GM19351 (cell line): Measurements from ENCODE around the gene CLDN10.
A peak's percentile ranks its signal among the peaks of the same experiment; 100 is the strongest.

Experiments used
- ATAC-seq: cut with Tn5 transposase; IDR thresholded peaks from one replicate; pipeline ENCODE4 v1.9.1; 2021; ENCODE audit warnings: mild to moderate bottlenecking, moderate library complexity; ENCODE audit not compliant: unreplicated experiment

The CLDN10 gene

DNA sequence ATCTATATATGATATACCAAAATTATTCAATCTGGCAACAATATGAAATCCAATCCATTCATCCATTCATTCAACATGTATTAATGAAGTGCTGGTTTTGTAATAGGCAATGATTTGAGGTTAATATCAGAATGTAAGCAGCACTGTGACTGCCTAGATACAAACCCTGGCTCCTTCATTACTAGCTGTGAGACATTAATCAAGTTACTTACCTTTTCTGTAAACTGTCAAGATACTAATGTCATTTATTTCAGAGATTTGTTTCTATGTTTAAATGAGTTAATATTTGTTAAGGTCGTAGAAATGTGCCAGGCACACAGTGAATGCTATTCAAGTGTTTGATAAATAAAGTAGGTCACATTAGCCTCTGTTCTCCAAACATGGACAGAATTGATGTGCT lies 40.9 kb downstream of the CLDN10 start:
- ATAC-seq, result no peak

DNA sequence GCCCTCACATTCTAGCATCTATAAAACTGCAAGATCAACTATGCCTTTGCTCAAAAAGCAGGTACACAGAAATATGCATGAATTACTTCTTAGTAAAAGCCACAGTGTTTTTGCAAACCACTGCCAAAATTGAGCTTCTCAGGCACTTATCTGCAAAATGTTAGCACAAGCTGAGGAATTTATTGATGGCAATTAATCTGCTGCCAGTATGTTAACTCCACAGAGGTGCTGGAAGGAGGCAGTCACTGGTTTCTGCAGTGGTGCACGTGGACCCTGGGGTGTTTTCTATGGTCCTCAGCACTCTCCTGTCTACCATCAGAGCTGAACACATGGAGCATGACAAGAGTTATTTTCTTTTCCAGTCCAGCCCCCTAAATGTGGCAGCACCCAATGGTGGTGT lies 44.2 kb downstream of the CLDN10 start:
- ATAC-seq, result no peak

GRCh38 chr13:95601216-95601615 lies 48.7 kb downstream of the CLDN10 start:
- ATAC-seq, result no peak

DNA sequence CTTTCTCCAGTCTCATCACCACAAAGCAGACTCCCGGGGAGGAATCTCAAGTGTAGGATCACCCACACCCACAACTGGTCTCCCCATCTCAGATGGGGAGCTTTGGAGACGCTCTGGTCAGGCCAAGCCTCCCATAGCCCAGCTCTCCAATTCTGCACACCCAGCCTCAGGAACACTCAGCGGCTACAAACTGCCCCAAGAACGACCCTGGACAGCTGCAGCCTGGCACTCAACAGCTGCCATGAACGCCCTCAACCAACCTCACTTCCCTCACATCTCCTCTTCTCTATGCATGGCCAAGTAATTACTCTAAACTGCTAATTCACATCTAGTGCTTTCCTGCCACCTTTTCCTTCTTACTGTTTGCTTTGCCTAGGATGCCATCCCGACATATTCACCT lies 49.4 kb downstream of the CLDN10 start:
- ATAC-seq, result no peak

- ATAC-seq, result no peak
Observed at GRCh38 chr13:95603887-95604555, 51.5 kb downstream of the CLDN10 start.

DNA sequence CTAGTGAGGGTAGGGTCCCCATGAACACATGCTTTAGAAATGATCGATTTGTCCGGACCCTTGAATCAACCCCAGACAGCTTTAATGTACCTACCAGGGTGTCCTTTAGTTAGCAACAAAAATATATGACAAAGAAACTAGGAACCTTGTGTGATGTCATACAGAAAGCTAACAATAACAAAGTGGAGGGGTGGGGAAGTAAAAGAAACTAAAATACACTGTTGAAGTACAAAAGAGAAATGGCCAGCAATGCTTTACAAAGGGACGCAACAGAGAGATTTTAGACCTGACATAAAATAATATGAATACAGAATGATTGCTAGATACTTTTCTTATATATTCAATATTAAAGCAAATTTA lies 52.0 kb downstream of the CLDN10 start:
- no peak for ATAC-seq

GRCh38 chr13:95605448-95606125 lies 53.1 kb downstream of the CLDN10 start:
- ATAC-seq, result no peak

GRCh38 chr13:95607366-95607765 lies 54.8 kb downstream of the CLDN10 start:
- no peak for ATAC-seq

GRCh38 chr13:95608640-95609323 lies 56.3 kb downstream of the CLDN10 start:
- no peak for ATAC-seq

- no peak for ATAC-seq
Observed at GRCh38 chr13:95614641-95615245, 62.2 kb downstream of the CLDN10 start.

DNA sequence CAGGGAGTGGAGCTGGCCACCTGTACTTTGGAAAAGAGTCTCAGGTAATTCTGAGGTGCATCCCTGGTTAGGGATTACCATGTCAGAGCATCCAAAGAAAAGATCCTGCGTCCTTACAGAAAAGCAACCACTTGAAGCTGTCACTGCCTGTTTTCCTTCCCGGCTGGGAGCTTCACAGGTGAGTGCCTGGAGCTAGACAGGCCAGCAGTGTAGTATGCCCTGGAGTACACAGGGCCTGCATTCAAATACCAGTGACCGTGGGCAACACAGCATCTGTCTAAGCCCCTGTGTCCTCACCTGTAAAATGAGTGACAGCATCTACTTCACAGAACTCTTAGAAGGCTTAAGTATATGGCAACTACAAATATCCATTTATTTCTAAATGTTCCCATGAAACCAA lies 63.0 kb downstream of the CLDN10 start:
- no peak for ATAC-seq

- no peak for ATAC-seq
Observed at GRCh38 chr13:95620030-95620824, 67.7 kb downstream of the CLDN10 start.

DNA sequence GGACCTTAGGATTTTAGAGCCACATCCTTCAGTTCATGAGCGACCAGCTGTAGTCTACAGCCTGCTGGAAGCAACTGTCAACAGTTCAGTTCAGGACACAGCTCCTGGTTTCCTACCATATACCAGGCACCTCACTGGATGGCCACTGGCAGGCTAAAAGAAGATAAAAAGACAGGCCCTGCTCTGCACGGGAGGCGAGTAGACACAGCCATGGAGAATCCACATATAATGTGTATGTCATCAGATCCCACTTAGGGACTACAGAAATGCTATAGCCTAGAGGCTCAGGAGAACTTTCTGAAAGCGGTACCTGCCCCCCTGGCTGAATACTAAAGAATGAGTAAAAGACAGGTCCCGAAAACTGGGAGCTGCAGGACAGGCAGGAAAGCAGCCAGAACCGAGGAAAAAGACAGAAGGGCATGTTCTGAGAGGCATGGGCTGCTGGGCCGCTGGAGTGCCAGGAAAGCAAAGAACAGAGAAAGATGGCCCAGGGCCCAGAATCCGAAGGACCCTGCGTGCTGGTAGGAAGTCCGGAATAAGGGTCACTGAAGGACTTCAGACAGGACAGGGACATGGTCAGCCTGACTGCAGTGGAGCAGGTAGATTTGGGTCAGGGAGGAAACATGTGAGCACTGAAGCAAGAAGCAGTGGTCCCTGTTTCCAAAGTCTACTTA lies 68.4 kb downstream of the CLDN10 start:
- ATAC-seq, result no peak

- no peak for ATAC-seq
Observed at GRCh38 chr13:95623141-95623540, 70.6 kb downstream of the CLDN10 start.

GRCh38 chr13:95624020-95624419 lies 71.5 kb downstream of the CLDN10 start:
- peak; percentile 83 for ATAC-seq

DNA sequence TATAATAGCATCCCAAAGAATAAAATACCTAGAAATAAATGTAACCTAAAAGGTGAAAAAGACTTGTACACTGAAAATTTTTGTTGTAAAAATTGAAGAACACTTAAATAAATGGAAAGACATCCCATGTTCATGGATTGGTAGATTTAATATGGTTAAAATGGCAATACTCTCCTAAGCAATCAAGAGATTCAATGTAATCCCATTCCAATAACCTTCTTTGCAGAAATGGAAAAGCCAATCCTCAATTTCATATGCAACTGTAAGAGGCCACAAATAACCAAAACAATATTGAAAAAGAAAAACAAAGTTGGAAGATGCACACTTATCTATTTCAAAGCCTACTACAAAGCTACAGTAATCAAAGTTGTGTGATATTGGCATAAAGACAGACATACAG lies 74.2 kb downstream of the CLDN10 start:
- no peak for ATAC-seq

DNA sequence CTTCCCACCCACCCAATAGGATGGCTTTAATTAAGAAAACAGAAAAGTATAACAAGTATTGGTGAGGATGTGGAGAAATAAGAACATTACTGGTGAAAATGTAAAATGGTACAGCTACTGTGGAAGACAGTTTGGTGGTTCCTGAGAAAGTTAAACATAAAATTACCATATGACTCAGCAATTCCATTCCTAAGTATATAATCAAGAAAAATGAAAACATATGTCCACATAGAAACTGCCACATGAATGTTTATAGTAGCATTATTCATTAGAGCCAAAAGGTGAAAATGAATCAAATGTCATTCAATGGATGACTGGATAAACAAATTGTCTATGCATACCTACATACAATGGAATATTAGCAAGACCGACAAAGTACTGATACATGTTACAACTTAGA lies 75.1 kb downstream of the CLDN10 start:
- ATAC-seq, result no peak

DNA sequence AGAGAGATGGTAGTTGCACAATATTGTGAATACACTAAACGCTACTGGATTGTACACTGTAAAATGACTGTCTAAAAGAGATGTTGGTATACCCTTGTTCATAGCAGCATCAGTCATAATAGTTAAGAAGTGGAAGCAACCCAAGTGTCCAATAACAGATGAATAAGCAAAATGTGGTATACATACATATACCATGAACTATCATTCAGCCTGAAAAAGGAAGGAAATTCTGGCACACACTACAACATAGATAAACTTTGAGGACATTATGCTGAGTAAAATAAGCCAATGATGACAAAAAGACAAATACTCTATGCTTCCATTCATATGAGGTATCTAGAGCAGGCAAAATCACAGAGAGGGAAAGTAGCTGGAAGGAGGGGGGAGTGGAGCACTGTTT lies 76.0 kb downstream of the CLDN10 start:
- ATAC-seq, result no peak

- ATAC-seq, result no peak
Observed at GRCh38 chr13:95629071-95629470, 76.6 kb downstream of the CLDN10 start.
